OCI-LY3 (cell line): ENCODE measurements around the gene ASCL1.

Experiments used
- H2AFZ ChIP-seq: fragments of 200-600, 300-600 bp; shearing (Covaris generic); 2 replicates; pipeline ENCODE4 v1.6.0; 2014; ENCODE audit warnings: antibody characterized with exemption, low read depth, low read length
- H3K27ac ChIP-seq: fragments of 200-600, 300-600 bp; sonication (generic); 2 replicates; pipeline ENCODE4 v1.5.1; 2014; ENCODE audit warnings: mild to moderate bottlenecking, low read length, moderate library complexity, mixed read lengths
- H3K27me3 ChIP-seq: fragments of 200-600, 300-600 bp; sonication (generic); 2 replicates; pipeline ENCODE4 v1.6.1; 2014; ENCODE audit warnings: low read depth, low read length, mixed read lengths
- H3K36me3 ChIP-seq: fragments of 200-600, 300-600 bp; sonication (generic); replicated peaks from 2 replicates; pipeline ENCODE3; 2014; ENCODE audit warnings: low read depth, low read length, mixed read lengths
- H3K4me1 ChIP-seq: fragments of 300-600, 200-600 bp; sonication (generic); 2 replicates; pipeline ENCODE4 v1.6.1; 2014; ENCODE audit warnings: low read length, mixed read lengths
- H3K4me2 ChIP-seq: fragments of 200-600, 300-600 bp; sonication (generic); 2 replicates; pipeline ENCODE4 v1.6.1; 2014; ENCODE audit warnings: low read length, mixed read lengths
- H3K4me3 ChIP-seq: fragments of 300-600, 200-600 bp; sonication (generic); 2 replicates; pipeline ENCODE4 v1.5.1; 2014; ENCODE audit warnings: antibody characterized with exemption, mild to moderate bottlenecking, low read length, moderate library complexity
- H3K79me2 ChIP-seq: fragments of 300-600, 200-600 bp; shearing (Covaris generic); 2 replicates; pipeline ENCODE4 v1.6.1; 2014; ENCODE audit warnings: mild to moderate bottlenecking, low read length, mixed read lengths
- H3K9ac ChIP-seq: fragments of 300-600, 200-600 bp; shearing (Covaris generic); 2 replicates; pipeline ENCODE4 v1.6.0; 2014; ENCODE audit warnings: mild to moderate bottlenecking, low read length, moderate library complexity
- H3K9me3 ChIP-seq: fragments of 200-600, 300-600 bp; shearing (Covaris generic); 2 replicates; pipeline ENCODE4 v1.6.1; 2014; ENCODE audit warnings: low read length, mixed read lengths; ENCODE audit not compliant: insufficient read depth
- H4K20me1 ChIP-seq: fragments of 200-600, 300-600 bp; sonication (generic); 2 replicates; pipeline ENCODE4 v1.6.1; 2016; ENCODE audit warnings: low read length, mixed read lengths; ENCODE audit not compliant: insufficient read depth
- EZH2phosphoT487 ChIP-seq: fragments of 200-600 bp; shearing (Covaris generic); IDR thresholded peaks from 2 replicates; pipeline ENCODE4 v1.6.1; 2018; ENCODE audit warnings: antibody characterized with exemption, mixed run types, low read depth
- TF ChIP-seq, protein P1 (sequence below): fragments of 200-600, 300-600 bp; sonication (generic); IDR thresholded peaks from 2 replicates; pipeline ENCODE4 v1.5.1; 2014; ENCODE audit warnings: antibody characterized with exemption, low read length, low read depth

Gene ASCL1

DNA sequence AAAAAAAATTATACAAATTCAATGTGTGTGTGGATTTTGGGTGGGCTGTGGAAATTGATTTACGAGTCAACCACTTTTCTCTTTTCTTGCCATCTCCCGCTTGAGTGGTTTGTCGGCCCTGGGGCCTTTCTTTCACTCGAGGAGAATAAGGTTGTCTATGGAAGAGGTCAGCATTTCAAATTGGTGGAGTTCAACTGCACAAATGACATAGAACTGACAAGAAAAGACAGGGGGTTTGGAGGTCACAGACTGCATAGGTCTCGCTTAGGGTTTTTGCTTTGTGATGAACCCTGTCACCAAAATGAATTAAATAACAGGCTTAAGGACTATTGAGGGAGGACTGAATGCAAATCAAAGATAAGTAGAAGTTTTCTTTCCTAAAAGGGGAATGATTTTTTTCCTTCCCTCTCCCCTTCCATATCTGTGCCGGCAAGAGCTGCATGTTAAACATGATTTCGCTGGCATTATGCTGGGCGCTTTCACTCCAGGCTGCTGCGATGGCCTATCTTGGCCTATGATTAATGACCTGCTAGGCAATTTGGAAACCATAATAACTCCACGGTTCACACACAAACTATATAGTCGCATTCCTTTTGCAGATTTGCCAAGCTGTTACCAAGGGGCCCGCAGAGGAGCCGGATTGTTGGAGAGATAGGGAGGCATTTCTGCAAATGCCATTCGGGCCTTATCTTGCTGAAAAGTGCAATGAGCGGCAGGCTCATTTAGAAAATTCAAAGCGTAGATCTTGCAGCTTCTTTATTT lies 20.7 kb downstream of the ASCL1 start:
- no peak overlapping the region for H3K4me2 ChIP-seq
- no peaks in the 10 kb centered on the region for H4K20me1 ChIP-seq
- TF ChIP-seq EZH2phosphoT487: no peak
- TF ChIP-seq, protein P1, sequence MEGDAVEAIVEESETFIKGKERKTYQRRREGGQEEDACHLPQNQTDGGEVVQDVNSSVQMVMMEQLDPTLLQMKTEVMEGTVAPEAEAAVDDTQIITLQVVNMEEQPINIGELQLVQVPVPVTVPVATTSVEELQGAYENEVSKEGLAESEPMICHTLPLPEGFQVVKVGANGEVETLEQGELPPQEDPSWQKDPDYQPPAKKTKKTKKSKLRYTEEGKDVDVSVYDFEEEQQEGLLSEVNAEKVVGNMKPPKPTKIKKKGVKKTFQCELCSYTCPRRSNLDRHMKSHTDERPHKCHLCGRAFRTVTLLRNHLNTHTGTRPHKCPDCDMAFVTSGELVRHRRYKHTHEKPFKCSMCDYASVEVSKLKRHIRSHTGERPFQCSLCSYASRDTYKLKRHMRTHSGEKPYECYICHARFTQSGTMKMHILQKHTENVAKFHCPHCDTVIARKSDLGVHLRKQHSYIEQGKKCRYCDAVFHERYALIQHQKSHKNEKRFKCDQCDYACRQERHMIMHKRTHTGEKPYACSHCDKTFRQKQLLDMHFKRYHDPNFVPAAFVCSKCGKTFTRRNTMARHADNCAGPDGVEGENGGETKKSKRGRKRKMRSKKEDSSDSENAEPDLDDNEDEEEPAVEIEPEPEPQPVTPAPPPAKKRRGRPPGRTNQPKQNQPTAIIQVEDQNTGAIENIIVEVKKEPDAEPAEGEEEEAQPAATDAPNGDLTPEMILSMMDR: no peak
- no peaks in the 10 kb centered on the region for H3K36me3 ChIP-seq
- H3K9ac ChIP-seq: no peak overlapping the region
- no peak overlapping the region for H3K27ac ChIP-seq
- peaks cover 6% of the 10 kb centered on the region; the same call in 1 of the 2 replicates for H3K4me1 ChIP-seq
- no peaks in the 10 kb centered on the region for H3K79me2 ChIP-seq
- no peaks in the 10 kb centered on the region for H3K9me3 ChIP-seq
- H3K27me3 ChIP-seq: no peaks in the 10 kb centered on the region
- H2AFZ ChIP-seq: no peak overlapping the region
- H3K4me3 ChIP-seq: no peak overlapping the region

DNA sequence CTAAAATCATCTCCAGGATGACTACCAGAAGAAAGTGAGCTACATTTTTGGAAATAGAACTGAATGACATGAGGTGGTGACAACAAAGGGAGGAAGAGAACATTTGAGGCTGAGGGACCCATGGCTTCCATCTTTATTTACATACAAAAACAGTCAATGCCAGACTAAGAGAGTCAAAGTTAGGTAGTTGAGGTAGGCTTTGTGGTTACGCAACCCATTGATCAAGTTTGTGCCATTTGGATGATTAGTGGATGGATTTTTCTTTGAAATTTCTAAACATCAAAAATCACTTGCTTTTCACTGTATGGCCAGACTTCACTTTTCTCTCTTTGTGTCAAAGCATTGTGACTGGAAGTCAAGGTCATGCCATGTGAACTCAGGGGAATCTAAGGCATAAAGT lies 22.9 kb downstream of the ASCL1 start:
- H3K27ac ChIP-seq: no peak overlapping the region
- H3K27me3 ChIP-seq: no peaks in the 10 kb centered on the region
- H3K4me1 ChIP-seq: peaks cover 6% of the 10 kb centered on the region; the same call in 1 of the 2 replicates
- H3K79me2 ChIP-seq: no peaks in the 10 kb centered on the region
- H3K9me3 ChIP-seq: no peaks in the 10 kb centered on the region
- no peaks in the 10 kb centered on the region for H3K36me3 ChIP-seq
- H3K4me3 ChIP-seq: no peak overlapping the region
- no peak overlapping the region for H3K9ac ChIP-seq
- H3K4me2 ChIP-seq: no peak overlapping the region
- TF ChIP-seq, protein P1: no peak
- no peak for TF ChIP-seq EZH2phosphoT487
- H2AFZ ChIP-seq: no peak overlapping the region
- no peaks in the 10 kb centered on the region for H4K20me1 ChIP-seq

DNA sequence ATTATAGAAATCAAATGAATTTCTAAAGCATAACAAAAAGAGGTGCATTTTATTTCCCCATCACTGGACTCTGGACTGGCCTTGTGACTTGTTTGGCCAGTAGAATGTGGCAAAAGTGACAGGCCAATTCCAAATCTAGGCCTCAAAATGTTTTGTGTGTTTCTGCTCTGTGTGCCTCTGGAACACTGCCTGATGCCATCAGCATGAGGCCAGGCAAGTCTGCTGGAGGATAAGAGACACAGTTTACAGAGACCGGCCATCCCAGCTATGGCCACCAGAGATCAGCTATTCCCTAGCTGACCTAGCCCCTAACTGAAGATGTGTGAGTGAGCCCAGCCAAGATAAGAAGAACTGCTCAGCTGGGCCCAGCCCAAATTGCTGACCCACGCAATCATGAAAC lies 32.9 kb downstream of the ASCL1 start:
- Histone ChIP-seq H3K4me2 (no peak overlapping the region), H3K9me3 (no peaks in the 10 kb centered on the region), H3K79me2 (no peaks in the 10 kb centered on the region), H3K9ac (no peak overlapping the region), H4K20me1 (no peaks in the 10 kb centered on the region), H3K4me1 (no peaks in the 10 kb centered on the region), H3K36me3 (no peaks in the 10 kb centered on the region), H3K27me3 (no peaks in the 10 kb centered on the region), H3K27ac (no peak overlapping the region), H2AFZ (no peak overlapping the region), H3K4me3 (no peak overlapping the region)
- TF ChIP-seq, protein P1: peak; percentile 11; the same call in 1 of the 2 replicates
- TF ChIP-seq EZH2phosphoT487: no peak

DNA sequence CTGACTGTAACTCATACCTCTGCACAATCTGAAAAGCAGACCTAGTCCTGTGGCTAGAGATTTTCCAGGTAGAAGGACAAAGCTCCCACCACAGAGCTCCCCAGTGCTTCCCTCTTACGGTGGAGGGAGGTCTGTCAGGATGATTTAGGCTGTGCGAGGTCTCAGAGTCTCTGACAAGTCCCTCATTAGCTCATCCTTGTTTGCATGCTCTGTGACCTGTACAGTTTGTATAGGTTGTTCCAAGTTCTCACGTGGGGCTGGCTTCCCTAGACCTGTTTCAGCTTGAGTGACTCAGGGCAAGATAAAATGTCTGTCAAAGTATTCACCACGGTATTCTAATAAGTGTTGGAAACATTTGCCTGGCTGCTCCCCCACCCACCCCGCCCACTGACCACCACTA lies 34.8 kb downstream of the ASCL1 start:
- H3K4me2 ChIP-seq: no peak overlapping the region
- H3K9ac ChIP-seq: no peak overlapping the region
- no peaks in the 10 kb centered on the region for H3K27me3 ChIP-seq
- no peak overlapping the region for H3K4me3 ChIP-seq
- H3K79me2 ChIP-seq: no peaks in the 10 kb centered on the region
- H3K9me3 ChIP-seq: 0 out of 2 replicates have a peak, but pooled peaks cover 2% of the 10 kb centered on the region
- no peaks in the 10 kb centered on the region for H3K36me3 ChIP-seq
- no peak overlapping the region for H3K27ac ChIP-seq
- H3K4me1 ChIP-seq: no peaks in the 10 kb centered on the region
- H2AFZ ChIP-seq: no peak overlapping the region
- TF ChIP-seq, protein P1: no peak
- no peak for TF ChIP-seq EZH2phosphoT487
- H4K20me1 ChIP-seq: no peaks in the 10 kb centered on the region
